ENCODE results near the gene KRTAP12-3.
A peak's percentile ranks its signal among the peaks of the same experiment; 100 is the strongest.
"Not testable (repeated sequence)": the region's sequence is repeated elsewhere in the genome, so short reads cannot be mapped to it uniquely, and the experiment has no call there.

KRTAP12-3 gene

GRCh38 chr21:44639331-44639655, 18.4 kb upstream of the KRTAP12-3 start:
- H3K27ac ChIP-seq, result no peak overlapping the region
- TF ChIP-seq, protein P1, sequence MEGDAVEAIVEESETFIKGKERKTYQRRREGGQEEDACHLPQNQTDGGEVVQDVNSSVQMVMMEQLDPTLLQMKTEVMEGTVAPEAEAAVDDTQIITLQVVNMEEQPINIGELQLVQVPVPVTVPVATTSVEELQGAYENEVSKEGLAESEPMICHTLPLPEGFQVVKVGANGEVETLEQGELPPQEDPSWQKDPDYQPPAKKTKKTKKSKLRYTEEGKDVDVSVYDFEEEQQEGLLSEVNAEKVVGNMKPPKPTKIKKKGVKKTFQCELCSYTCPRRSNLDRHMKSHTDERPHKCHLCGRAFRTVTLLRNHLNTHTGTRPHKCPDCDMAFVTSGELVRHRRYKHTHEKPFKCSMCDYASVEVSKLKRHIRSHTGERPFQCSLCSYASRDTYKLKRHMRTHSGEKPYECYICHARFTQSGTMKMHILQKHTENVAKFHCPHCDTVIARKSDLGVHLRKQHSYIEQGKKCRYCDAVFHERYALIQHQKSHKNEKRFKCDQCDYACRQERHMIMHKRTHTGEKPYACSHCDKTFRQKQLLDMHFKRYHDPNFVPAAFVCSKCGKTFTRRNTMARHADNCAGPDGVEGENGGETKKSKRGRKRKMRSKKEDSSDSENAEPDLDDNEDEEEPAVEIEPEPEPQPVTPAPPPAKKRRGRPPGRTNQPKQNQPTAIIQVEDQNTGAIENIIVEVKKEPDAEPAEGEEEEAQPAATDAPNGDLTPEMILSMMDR (conservative IDR thresholded peaks at IDR 0.05), result no peak

- no peak overlapping the region for H3K27ac ChIP-seq
- TF ChIP-seq, protein P1 (conservative IDR thresholded peaks at IDR 0.05), result no peak
These were observed 17.0 kb upstream of the KRTAP12-3 start for GRCh38 chr21:44640761-44641160.

DNA sequence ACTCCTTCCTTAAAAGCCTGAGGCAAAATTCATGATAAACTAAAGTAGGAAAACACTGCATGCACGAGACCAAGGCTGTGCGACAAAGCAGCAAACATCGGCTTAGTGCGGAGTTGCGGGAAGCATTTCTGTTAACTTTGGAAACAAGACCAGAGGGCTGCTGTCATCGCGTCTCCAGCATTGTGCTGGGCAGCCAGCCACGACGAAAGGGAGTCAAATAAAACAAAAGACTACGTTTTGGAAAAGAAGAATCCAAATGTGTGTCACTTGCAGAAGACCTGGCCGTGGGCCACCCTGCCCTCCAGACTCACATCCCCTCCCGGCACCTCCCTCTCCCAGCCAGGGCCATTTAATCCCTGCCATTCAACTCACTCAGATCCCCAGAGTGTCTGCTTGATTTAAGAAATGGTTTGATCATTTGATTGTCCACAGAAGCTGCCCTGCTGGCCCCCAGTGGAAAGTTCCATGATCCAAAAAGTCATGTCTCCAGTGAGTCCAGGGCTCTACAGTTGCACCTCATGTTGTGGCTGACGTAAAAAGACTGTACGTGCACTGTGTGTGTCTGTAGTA, 13.9 kb upstream of the KRTAP12-3 start:
- H3K27ac ChIP-seq, result peak overlapping the region; percentile 12; the same call in 1 of the 2 replicates
- TF ChIP-seq, protein P1 (conservative IDR thresholded peaks at IDR 0.05), result no peak

DNA sequence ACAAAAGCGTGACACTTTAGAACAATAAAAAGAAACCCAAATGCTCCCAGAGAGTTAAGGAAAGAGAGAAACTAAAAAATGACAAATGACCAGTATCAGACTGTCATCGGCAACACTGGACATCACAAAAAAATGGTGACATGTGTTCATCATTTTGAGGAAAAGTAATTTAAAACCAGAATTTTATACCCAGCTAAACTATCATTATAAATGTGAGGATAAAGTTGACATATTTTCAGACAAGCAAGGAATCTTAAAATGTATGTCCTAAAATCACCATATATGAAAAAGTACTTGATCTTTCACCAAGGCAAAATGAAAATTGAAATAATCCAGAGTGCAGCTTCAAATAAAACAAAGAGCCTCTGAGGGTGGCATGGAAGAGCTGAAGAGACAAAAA, 12.9 kb upstream of the KRTAP12-3 start:
- TF ChIP-seq, protein P1 (conservative IDR thresholded peaks at IDR 0.05), result no peak
- no peak overlapping the region for H3K27ac ChIP-seq

DNA sequence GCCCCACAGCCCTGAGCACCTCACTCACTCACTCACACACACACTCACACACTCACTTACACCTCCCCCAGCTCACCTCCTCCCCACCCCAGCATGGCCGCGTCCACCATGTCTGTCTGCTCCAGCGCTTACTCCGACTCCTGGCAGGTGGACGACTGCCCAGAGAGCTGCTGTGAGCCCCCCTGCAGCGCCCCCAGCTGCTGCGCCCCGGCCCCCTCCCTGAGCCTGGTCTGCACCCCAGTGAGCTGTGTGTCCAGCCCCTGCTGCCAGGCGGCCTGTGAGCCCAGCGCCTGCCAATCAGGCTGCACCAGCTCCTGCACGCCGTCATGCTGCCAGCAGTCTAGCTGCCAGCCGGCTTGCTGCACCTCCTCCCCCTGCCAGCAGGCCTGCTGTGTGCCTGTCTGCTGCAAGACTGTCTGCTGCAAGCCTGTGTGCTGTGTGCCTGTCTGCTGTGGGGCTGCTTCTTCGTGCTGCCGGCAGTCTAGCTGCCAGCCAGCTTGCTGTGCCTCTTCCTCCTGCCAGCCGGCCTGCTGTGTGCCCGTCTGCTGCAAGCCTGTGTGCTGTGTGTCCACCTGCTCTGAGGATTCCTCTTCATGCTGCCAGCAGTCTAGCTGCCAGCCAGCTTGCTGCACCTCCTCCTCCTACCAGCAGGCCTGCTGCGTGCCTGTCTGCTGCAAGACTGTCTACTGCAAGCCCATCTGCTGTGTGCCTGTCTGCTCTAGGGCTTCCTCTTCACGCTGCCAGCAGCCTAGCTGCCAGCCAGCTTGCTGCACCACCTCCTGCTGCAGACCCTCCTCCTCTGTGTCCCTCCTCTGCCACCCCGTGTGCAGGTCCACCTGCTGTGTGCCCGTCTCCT, 11.1 kb upstream of the KRTAP12-3 start, which contains the start of gene KRTAP10-11:
TSS of gene KRTAP10-11 (plus strand) at position 49 of the 856 bp plus-strand sequence. CDS start at position 94, 45 bp downstream.
- H3K27ac ChIP-seq, result not testable (repeated sequence)

DNA sequence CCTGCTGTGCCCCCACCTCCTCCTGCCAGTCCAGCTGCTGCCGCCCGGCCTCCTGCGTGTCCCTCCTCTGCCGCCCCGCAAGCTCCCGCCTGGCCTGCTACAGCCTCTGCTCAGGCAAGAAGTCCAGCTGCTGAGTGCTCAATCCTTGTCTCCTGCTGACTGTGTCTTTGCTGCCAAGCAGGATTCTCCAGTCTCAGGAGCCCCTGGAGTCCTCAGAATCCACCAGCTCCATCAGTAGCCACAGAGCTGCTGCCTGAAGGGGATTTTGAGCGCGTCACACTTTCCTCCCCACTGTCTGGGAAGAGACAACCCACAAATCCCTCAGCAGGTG, 10.5 kb upstream of the KRTAP12-3 start:
- no peak overlapping the region for H3K27ac ChIP-seq
- TF ChIP-seq, protein P1 (conservative IDR thresholded peaks at IDR 0.05), result no peak

- no peak overlapping the region for H3K27ac ChIP-seq
- TF ChIP-seq, protein P1 (conservative IDR thresholded peaks at IDR 0.05), result no peak
These were observed 9.0 kb upstream of the KRTAP12-3 start for GRCh38 chr21:44648557-44649311.
